Measurements from ENCODE around the gene MYADM.

The MYADM gene

GRCh38 chr19:53892301-53892980 lies 24.8 kb downstream of the MYADM start:
- no peak for DNase-seq

- DNase-seq = no peak
Measured at GRCh38 chr19:53892981-53893325, 25.3 kb downstream of the MYADM start.

GRCh38 chr19:53894707-53895106 lies 27.0 kb downstream of the MYADM start:
- no peak for DNase-seq

GRCh38 chr19:53896682-53897081 lies 29.0 kb downstream of the MYADM start:
- DNase-seq = no peak

GRCh38 chr19:53897459-53897858 lies 29.8 kb downstream of the MYADM start:
- DNase-seq = no peak

- no peak for DNase-seq
Measured at GRCh38 chr19:53898166-53898565, 30.5 kb downstream of the MYADM start.

- DNase-seq = no peak
Measured at GRCh38 chr19:53898636-53899341, 31.1 kb downstream of the MYADM start.

GRCh38 chr19:53900191-53900860 lies 32.6 kb downstream of the MYADM start:
- DNase-seq = no peak

GRCh38 chr19:53903055-53903680 lies 35.5 kb downstream of the MYADM start:
- no peak for DNase-seq

- DNase-seq = no peak
Measured at GRCh38 chr19:53904909-53905308, 37.2 kb downstream of the MYADM start.

GRCh38 chr19:53905787-53906186 lies 38.1 kb downstream of the MYADM start:
- DNase-seq = no peak

- DNase-seq = no peak
Measured at GRCh38 chr19:53906211-53907192, 38.8 kb downstream of the MYADM start.

GRCh38 chr19:53907193-53907581 lies 39.5 kb downstream of the MYADM start:
- DNase-seq = no peak

- no peak for DNase-seq
Measured at GRCh38 chr19:53907690-53908089, 40.0 kb downstream of the MYADM start.

- no peak for DNase-seq
Measured at GRCh38 chr19:53908106-53908934, 40.6 kb downstream of the MYADM start.

- DNase-seq = no peak
Measured at GRCh38 chr19:53908935-53909415, 41.3 kb downstream of the MYADM start, which contains the start of gene CACNG7. TSS of gene CACNG7 (plus strand) at chr19:53909278. CDS start at chr19:53912832, 3,554 bp downstream.

GRCh38 chr19:53909471-53910169 lies 41.9 kb downstream of the MYADM start:
- no peak for DNase-seq

- DNase-seq = no peak
Measured at GRCh38 chr19:53910170-53910518, 42.5 kb downstream of the MYADM start.

GRCh38 chr19:53912653-53913052 lies 45.0 kb downstream of the MYADM start:
- no peak for DNase-seq

GRCh38 chr19:53915000-53915399 lies 47.3 kb downstream of the MYADM start:
- no peak for DNase-seq

GRCh38 chr19:53916004-53916403 lies 48.3 kb downstream of the MYADM start:
- no peak for DNase-seq
